GM18520 (cell line): ENCODE results near the gene ATF2.

Source experiments
- ATAC-seq: cut with Tn5 transposase; IDR thresholded peaks from one replicate; pipeline ENCODE4 v1.9.1; 2021; ENCODE audit not compliant: unreplicated experiment

ATF2 gene

GRCh38 chr2:175030380-175031271 lies 137.4 kb downstream of the ATF2 start:
- no peak for ATAC-seq

DNA sequence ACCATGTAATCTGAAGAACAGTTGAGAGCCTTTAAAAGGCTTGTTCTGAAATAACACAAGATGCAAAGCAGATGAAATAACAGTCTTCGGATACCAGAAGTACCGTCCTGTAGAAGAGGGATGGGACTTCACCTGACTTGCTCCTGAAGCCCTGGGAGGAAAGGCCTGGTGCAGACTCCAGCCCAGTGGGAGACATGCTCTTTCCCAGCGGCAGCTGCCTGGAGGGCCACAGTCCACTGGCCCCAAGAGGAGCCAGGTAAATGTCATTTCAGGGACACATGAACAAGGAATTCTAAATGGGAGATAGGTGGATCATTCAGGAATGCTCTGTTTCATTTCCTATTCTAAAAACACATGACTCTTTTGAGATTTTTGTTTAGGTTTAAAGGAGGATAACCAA lies 140.2 kb downstream of the ATF2 start:
- no peak for ATAC-seq

GRCh38 chr2:175026385-175026784 lies 141.6 kb downstream of the ATF2 start:
- ATAC-seq, result no peak

DNA sequence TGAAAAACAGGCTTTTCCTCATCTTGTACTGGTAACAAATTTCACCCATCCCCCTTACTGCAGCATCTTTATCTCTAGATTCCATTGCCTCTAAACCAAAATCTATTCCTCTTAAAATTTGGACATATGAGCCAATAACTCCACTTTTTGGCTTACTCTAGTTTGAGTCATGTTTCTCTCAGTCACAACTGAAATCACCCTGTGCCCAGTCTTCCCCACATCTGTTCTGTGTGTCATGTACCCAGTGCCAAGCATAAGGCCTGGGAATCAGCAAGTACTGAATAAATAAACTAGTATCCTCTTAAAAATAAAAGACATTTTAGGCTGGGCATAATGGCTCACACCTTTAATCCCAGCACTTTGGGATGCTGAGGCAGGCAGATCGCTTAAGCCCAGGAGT lies 142.1 kb downstream of the ATF2 start:
- no peak for ATAC-seq

- no peak for ATAC-seq
Observed at GRCh38 chr2:175025233-175025632, 142.8 kb downstream of the ATF2 start.

GRCh38 chr2:175022923-175023322 lies 145.1 kb downstream of the ATF2 start:
- ATAC-seq, result no peak
